H1 (cell line): ENCODE data around the gene ZSCAN12.

Experiments
- CTCF ChIP-seq, 3 experiments: IDR thresholded peaks; 1 replicate in 2 of 3; 2 replicates in 1 of 3; pipeline versions ENCODE4 v1.5.1 to v1.6.1; 2011; ENCODE audit warnings: low read length in 3 of 3, mild to moderate bottlenecking in 3 of 3, inconsistent platforms in 2 of 3, low read depth in 1 of 3, moderate library complexity in 1 of 3; ENCODE audit not compliant: insufficient read depth in 1 of 3; ENCODE audit errors: control extremely low read depth in 1 of 3
- GTF2F1 ChIP-seq: IDR thresholded peaks from 2 replicates; pipeline ENCODE4 v1.6.1; 2012; ENCODE audit warnings: low read depth, low read length, improper control_type of control experiment, borderline replicate concordance
- POLR2A ChIP-seq, 2 experiments: IDR thresholded peaks; 1 replicate in 1 of 2; 2 replicates in 1 of 2; pipeline ENCODE4 v1.6.1; 2011; ENCODE audit warnings: low read depth in 2 of 2, low read length in 2 of 2, mild to moderate bottlenecking in 2 of 2; ENCODE audit errors: control extremely low read depth in 1 of 2
- POLR2AphosphoS5 ChIP-seq: IDR thresholded peaks from 2 replicates; pipeline ENCODE4 v1.6.1; 2011; ENCODE audit warnings: low read depth, low read length
- RAD21 ChIP-seq, 2 experiments: IDR thresholded peaks in 1 of 2; conservative IDR thresholded peaks in 1 of 2; 2 replicates each; pipeline ENCODE4 v1.6.1; 2011; ENCODE audit warnings: low read depth in 2 of 2, low read length in 2 of 2, improper control_type of control experiment in 1 of 2, inconsistent platforms in 1 of 2, mild to moderate bottlenecking in 1 of 2, moderate library complexity in 1 of 2
- RBBP5 ChIP-seq: IDR thresholded peaks from 2 replicates; pipeline ENCODE4 v1.7.1; 2012; ENCODE audit warnings: low read depth, mild to moderate bottlenecking, inconsistent platforms, low read length, moderate library complexity, borderline replicate concordance
- SP1 ChIP-seq: IDR thresholded peaks from 2 replicates; pipeline ENCODE4 v1.6.1; 2011; ENCODE audit warnings: low read depth, low read length
- SRF ChIP-seq: IDR thresholded peaks from 2 replicates; pipeline ENCODE4 v1.6.1; 2011; ENCODE audit warnings: mild to moderate bottlenecking, low read depth, low read length, moderate library complexity
- TAF1 ChIP-seq: IDR thresholded peaks from 2 replicates; pipeline ENCODE4 v1.6.1; 2011; ENCODE audit warnings: mild to moderate bottlenecking, low read depth, low read length

- TF ChIP-seq SRF (no peak), TAF1 (no peak), RBBP5 (no peak), CTCF (IDR thresholded peaks at IDR 0.05; ENCODE audit: control extremely low read depth in 1 of 3, insufficient read depth in 1 of 3, low read depth in 1 of 3, low read length in 3 of 3) (no peak), RAD21 (IDR thresholded peaks at IDR 0.05 in 1 of 2, conservative IDR thresholded peaks at IDR 0.05 in 1 of 2; ENCODE audit: low read depth in 2 of 2, low read length in 2 of 2) (no peak), SP1 (no peak), GTF2F1 (no peak), POLR2A (IDR thresholded peaks at IDR 0.05; ENCODE audit: control extremely low read depth in 1 of 2, low read depth in 2 of 2, low read length in 2 of 2) (no peak), POLR2AphosphoS5 (no peak)
Measured at GRCh38 chr6:28333599-28334018, 65.9 kb downstream of the ZSCAN12 start.
